GM20431 (cell line): Measurements from ENCODE around the gene LILRB2.
"Not testable (repeated sequence)": the region's sequence is repeated elsewhere in the genome, so short reads cannot be mapped to it uniquely, and the experiment has no call there.

Experiments used
- in situ Hi-C: fragments of 300-500 bp; cut with MseI, MboI; formaldehyde crosslinking; loops from one replicate; pipeline ENCODE4 v1.15.0; 2020; ENCODE audit warnings: low sequenced_read_pairs; ENCODE audit not compliant: unreplicated experiment

The LILRB2 gene

GRCh38 chr19:54307389-54308020 lies 26.6 kb upstream of the LILRB2 start:
- in situ Hi-C loops: no loop called here

GRCh38 chr19:54305141-54305540 lies 24.2 kb upstream of the LILRB2 start:
- in situ Hi-C loops: no loop called here

GRCh38 chr19:54302257-54302656 lies 21.3 kb upstream of the LILRB2 start:
- in situ Hi-C loops: no loop called here

GRCh38 chr19:54299515-54299914 lies 18.6 kb upstream of the LILRB2 start:
- in situ Hi-C loops: no loop called here

- in situ Hi-C loops: no loop called here
Measured at GRCh38 chr19:54299126-54299498, 18.2 kb upstream of the LILRB2 start.

GRCh38 chr19:54298357-54299125 lies 17.6 kb upstream of the LILRB2 start:
- in situ Hi-C loops: no loop called here

- in situ Hi-C loops: no loop called here
Measured at GRCh38 chr19:54297759-54298305, 16.9 kb upstream of the LILRB2 start.

- in situ Hi-C loops: no loop called here
Measured at GRCh38 chr19:54294539-54294938, 13.6 kb upstream of the LILRB2 start.

- in situ Hi-C loops: not testable (repeated sequence)
Measured at GRCh38 chr19:54289160-54289559, 8.2 kb upstream of the LILRB2 start.

- in situ Hi-C loops: no loop called here
Measured at GRCh38 chr19:54287456-54287855, 6.5 kb upstream of the LILRB2 start.

- in situ Hi-C loops: not testable (repeated sequence)
Measured at GRCh38 chr19:54286283-54286682, 5.4 kb upstream of the LILRB2 start.

- in situ Hi-C loops: not testable (repeated sequence)
Measured at GRCh38 chr19:54285427-54286056, 4.6 kb upstream of the LILRB2 start.

GRCh38 chr19:54282686-54283470 lies 2.0 kb upstream of the LILRB2 start:
- in situ Hi-C loops: no loop called here

- in situ Hi-C loops: not testable (repeated sequence)
Measured at GRCh38 chr19:54281729-54282075, 792 bp upstream of the LILRB2 start.

GRCh38 chr19:54280441-54280840 lies 469 bp downstream of the LILRB2 start:
- in situ Hi-C loops: not testable (repeated sequence)

GRCh38 chr19:54280025-54280424 lies 885 bp downstream of the LILRB2 start:
- in situ Hi-C loops: not testable (repeated sequence)

- in situ Hi-C loops: no loop called here
Measured at GRCh38 chr19:54279406-54279962, 1.4 kb downstream of the LILRB2 start.

GRCh38 chr19:54278571-54279195 lies 2.2 kb downstream of the LILRB2 start:
- in situ Hi-C loops: not testable (repeated sequence)

GRCh38 chr19:54278056-54278455 lies 2.9 kb downstream of the LILRB2 start:
- in situ Hi-C loops: not testable (repeated sequence)
